C4-2B (cell line): Measurements from ENCODE around the gene LRRC61.
"Not testable (repeated sequence)": the region's sequence is repeated elsewhere in the genome, so short reads cannot be mapped to it uniquely, and the experiment has no call there.

Source experiments
- H3K27ac ChIP-seq: fragments of 450-650 bp; 2 replicates; pipeline ENCODE4 v1.5.1; 2017
- ZFX ChIP-seq: fragments of 450-650 bp; IDR thresholded peaks from 2 replicates; pipeline ENCODE4 v1.6.1; 2017
- TF ChIP-seq, protein P1 (sequence below): fragments of 450-650 bp; conservative IDR thresholded peaks from 2 replicates; pipeline ENCODE4 v1.5.1; 2017; ENCODE audit warnings: mild to moderate bottlenecking

The LRRC61 gene

GRCh38 chr7:150304499-150305258 lies 18.5 kb upstream of the LRRC61 start:
- not testable (repeated sequence) for H3K27ac ChIP-seq

DNA sequence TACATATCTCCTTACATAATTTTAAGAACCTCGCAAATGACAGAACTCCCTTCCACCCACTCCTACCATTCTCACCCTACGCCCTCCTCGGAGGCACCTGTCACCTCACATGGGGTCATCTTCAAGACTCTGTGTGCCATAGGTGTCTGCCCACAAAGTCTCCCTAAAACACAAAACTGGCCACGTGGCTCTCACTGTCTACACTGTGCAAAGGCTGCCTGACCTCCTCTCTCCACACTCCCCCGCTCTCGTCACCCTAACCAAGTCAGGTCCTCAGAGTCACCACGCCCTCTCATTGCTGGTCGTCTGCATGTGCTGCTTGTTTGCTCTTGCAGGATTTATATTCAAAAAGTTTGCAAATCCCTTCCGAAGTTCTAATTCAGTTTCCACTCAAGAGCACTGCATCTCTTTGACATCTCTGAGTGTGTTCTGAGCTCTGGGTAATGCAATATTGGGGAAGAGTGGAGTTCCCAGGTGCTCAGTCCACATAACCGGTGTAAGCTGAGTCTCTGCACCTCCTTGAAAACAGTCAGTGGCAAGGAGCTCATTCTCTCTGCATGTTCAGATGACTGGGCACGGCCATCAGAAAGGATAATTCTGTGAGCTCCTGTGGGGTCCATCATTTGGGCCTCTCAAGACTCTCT lies 17.8 kb upstream of the LRRC61 start:
- not testable (repeated sequence) for H3K27ac ChIP-seq

DNA sequence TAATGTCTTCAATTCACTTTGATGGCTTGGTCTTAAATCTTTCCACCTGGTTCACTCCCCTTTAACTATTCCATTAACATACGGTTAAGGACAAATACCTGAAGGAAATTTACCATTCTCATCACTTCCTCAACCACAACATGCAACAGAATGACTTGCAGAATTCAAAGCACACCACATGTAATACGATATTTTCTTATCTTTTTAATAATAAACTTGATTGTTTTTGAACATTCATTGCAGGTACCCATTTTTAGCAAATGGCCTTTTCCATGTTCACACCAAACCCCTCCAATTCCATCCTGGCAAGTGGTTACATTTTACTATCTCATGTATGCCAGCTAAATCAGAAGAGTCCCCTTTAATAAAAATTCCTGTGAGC lies 17.3 kb upstream of the LRRC61 start:
- H3K27ac ChIP-seq: not testable (repeated sequence)

DNA sequence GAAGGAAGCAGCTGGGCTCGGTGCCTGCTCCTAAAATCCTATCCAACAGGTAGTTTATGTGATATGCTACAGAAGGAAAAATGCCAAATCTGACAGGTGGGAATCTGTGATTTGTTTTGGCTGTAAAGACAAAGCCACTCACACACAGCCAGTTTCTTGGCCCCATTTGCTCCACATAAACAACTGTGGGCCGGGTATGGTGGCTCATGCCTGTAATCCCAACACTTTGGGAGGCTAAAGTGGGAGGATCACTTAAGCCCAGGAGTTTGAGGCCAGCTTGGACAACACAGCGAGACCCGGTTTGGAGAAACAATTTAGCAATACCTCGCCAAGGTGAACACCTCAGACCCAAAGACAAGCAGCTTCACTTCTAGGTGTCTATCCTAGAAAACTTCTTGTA lies 16.8 kb upstream of the LRRC61 start:
- not testable (repeated sequence) for H3K27ac ChIP-seq

DNA sequence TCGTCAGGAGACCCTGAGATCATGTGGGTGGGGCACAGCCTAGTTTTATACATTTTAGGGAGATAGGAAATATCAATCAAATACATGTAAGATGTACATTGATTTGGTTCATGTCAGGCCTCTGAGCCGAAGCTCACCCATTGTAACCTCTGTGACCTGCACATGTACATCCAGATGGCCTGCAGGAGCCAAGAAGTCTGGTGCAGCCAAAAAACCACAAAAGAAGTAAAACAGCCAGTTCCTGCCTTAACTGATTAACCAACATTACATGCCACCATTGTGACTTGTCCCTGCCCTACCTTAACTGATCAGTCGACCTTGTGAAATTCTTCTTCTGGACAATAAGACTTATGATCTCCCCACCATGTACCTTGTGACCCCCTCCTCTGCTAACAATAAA lies 16.0 kb upstream of the LRRC61 start:
- TF ChIP-seq, protein P1, sequence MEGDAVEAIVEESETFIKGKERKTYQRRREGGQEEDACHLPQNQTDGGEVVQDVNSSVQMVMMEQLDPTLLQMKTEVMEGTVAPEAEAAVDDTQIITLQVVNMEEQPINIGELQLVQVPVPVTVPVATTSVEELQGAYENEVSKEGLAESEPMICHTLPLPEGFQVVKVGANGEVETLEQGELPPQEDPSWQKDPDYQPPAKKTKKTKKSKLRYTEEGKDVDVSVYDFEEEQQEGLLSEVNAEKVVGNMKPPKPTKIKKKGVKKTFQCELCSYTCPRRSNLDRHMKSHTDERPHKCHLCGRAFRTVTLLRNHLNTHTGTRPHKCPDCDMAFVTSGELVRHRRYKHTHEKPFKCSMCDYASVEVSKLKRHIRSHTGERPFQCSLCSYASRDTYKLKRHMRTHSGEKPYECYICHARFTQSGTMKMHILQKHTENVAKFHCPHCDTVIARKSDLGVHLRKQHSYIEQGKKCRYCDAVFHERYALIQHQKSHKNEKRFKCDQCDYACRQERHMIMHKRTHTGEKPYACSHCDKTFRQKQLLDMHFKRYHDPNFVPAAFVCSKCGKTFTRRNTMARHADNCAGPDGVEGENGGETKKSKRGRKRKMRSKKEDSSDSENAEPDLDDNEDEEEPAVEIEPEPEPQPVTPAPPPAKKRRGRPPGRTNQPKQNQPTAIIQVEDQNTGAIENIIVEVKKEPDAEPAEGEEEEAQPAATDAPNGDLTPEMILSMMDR: no peak
- TF ChIP-seq ZFX: no peak
- no peak overlapping the region for H3K27ac ChIP-seq

GRCh38 chr7:150307904-150308303 lies 15.3 kb upstream of the LRRC61 start:
- no peak overlapping the region for H3K27ac ChIP-seq
- TF ChIP-seq, protein P1: no peak
- TF ChIP-seq ZFX: no peak

DNA sequence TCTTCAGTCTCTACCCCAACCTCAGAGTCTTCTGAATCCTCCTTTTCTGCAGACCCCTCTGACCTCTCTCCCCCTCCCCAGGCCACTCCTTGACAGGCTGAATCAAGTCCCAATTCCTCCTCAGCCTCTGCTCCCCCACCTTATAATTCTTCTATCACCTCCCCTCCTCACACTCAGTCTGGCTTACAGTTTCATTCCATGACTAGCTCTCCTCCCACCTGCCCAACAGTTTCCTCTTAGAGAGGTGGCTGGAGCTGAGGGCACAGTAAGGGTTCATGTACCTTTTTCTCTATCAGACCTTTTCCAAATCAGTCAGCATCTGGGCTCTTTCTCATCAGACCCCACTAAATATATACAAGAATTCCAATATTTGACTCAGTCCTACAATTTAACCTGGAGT lies 14.6 kb upstream of the LRRC61 start:
- TF ChIP-seq ZFX: no peak
- TF ChIP-seq, protein P1: no peak
- no peak overlapping the region for H3K27ac ChIP-seq

- TF ChIP-seq, protein P1: no peak
- TF ChIP-seq ZFX: no peak
- no peak overlapping the region for H3K27ac ChIP-seq
These were observed 12.0 kb upstream of the LRRC61 start for GRCh38 chr7:150311146-150311545.

GRCh38 chr7:150311711-150312110 lies 11.4 kb upstream of the LRRC61 start:
- TF ChIP-seq, protein P1: no peak
- TF ChIP-seq ZFX: no peak
- no peak overlapping the region for H3K27ac ChIP-seq

DNA sequence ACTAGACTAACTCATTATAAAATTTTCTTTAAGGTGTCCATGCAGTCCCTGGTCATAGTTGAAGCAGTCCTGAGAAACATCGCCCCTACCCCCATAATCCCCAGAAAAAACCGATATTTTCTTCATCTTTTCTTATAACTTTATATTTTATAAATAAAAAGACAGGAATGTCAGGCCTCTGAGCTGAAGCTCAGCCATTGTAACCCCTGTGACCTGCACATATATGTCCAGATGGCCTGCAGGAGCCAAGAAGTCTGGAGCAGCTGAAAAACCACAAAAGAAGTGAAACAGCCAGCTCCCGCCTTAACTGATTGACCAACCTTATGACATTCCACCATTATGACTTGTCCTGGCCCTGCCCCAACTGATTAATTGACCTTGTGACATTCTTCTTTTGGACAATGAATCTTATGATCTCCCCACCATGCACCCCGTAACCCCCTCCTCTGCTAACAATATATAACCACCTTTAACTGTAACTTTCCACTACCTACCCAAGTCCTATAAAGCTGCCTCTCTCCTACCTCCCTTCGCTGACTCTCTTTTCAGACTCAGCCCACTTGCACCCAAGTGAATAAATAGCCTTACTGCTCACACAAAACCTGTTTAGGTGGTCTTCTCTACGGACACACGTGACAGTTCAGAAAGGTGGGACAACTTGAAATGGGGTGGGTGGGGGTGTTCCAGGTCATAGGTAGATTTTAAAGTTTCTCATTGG lies 10.3 kb upstream of the LRRC61 start:
- not testable (repeated sequence) for H3K27ac ChIP-seq
